DOHH2 (cell line): ENCODE results near the gene STX1A.

Source experiments
- CTCF ChIP-seq: fragments of 200-600 bp; sonication (generic); IDR thresholded peaks from one replicate; pipeline ENCODE4 v1.5.1; 2014; ENCODE audit warnings: antibody characterized with exemption, mild to moderate bottlenecking, low read depth, low read length; ENCODE audit not compliant: poor library complexity, severe bottlenecking
- EZH2phosphoT487 ChIP-seq: fragments of 200-600 bp; sonication (generic); IDR thresholded peaks from 2 replicates; pipeline ENCODE4 v1.6.1; 2017; ENCODE audit warnings: borderline replicate concordance, mild to moderate bottlenecking, antibody characterized with exemption, low read length, moderate library complexity, mixed read lengths

DNA sequence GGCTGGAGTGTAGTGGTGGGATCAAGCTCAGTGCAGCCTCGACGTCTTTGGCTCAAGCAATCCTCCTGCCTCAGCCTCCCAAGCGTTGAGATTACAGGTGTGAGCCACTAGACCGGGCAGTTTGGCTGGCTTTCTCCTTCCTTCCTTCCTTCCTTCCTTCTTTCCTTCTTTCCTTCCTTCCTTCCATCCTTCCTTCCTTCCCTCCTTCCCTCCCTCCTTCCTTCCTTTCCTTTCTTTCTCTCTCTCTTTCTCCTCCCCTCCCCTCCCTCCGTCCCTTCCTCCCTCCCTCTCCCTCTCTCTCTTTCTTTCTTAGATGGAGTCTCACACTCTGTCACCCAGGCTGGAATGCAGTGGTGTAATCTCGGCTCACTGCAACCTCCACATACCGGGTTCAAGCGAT is 59.5 kb downstream of the STX1A start:
- no peak for TF ChIP-seq CTCF
- TF ChIP-seq EZH2phosphoT487, result no peak
